BLaER1 treated with 17β-estradiol and CSF1 and Interleukin-3, amounts not matched to agents 10 nM and 100 nM (cell line): ENCODE data around the gene RRBP1.

ENCODE experiments used
- H3K27ac ChIP-seq, 11 experiments: shearing (Covaris generic); formaldehyde crosslinking; 2 replicates each; pipeline ENCODE4 v1.8.1; 2022
- H3K27me3 ChIP-seq, 11 experiments: shearing (Covaris generic); formaldehyde crosslinking; 2 replicates each; pipeline ENCODE4 v1.8.1; 2022
- H3K36me3 ChIP-seq, 11 experiments: shearing (Covaris generic); formaldehyde crosslinking; 2 replicates each; pipeline ENCODE4 v1.8.1; 2022
- H3K4me1 ChIP-seq, 10 experiments: shearing (Covaris generic); formaldehyde crosslinking; 2 replicates each; pipeline ENCODE4 v1.8.1; 2022
- H3K4me2 ChIP-seq, 11 experiments: shearing (Covaris generic); formaldehyde crosslinking; 2 replicates each; pipeline ENCODE4 v1.8.1; 2022
- H3K4me3 ChIP-seq, 10 experiments: shearing (Covaris generic); formaldehyde crosslinking; 2 replicates each; pipeline ENCODE4 v1.8.1; 2022
- H3K9ac ChIP-seq, 11 experiments: shearing (Covaris generic); formaldehyde crosslinking; 2 replicates each; pipeline ENCODE4 v1.8.1; 2022
- H3K9me3 ChIP-seq, 11 experiments: shearing (Covaris generic); formaldehyde crosslinking; replicated peaks in 1 of 11; 2 replicates each; pipeline ENCODE4 v1.8.1; 2022
- H4K20me1 ChIP-seq, 11 experiments: shearing (Covaris generic); formaldehyde crosslinking; 2 replicates each; pipeline ENCODE4 v1.8.1; 2022
- Cebpa-rat ChIP-seq, 11 experiments: shearing (Covaris generic); IDR thresholded peaks; 2 replicates each; pipeline ENCODE4 v1.8.1; 2022

RRBP1 gene

DNA sequence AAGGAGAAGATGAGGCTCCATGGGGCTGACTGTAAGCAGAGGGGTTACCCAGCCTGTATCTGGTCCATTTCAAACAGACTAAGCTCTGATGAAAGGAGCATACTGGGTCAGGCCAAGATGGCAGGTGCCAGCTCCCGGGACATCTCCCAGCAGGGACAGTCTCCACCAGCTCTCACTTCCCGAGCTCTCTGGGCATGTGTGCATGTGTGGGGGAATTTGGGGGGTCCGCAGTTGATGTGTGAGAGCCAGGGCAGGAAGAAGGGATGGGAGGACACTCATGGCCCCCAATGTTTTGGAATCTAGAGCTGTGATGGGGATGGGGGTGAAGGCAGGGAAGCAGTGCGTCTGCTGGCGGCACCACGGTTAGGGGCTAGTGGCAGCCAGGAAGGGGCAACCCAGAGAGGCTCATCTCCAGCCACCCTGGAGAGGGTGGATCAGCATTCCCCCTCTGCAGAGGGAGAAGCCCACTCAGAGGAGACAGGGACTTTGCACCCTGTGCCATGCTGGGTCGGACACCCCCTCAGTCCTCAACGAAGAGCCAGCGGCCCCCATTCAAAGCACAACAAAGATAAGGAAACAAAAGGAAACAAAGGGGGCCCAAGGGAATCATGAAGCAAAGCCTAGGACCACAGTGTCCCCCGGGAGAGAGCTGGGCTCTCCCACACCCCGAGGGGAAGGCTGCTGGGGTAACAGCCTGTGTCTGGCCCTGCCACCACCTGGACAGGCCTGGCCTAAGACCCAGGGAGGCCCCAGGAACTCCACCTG lies 59.8 kb downstream of the RRBP1 start:
- Histone ChIP-seq H3K27me3 (no peaks in the 10 kb centered on the region), H3K4me3 (peak overlapping the region in 1 of 10 experiments; percentile 39; a peak in 2 of 20 replicates), H3K9ac (peak overlapping the region in 8 of 11 experiments; percentile 20 to 56 (median 35); a peak in 12 of 22 replicates), H3K9me3 (no peaks in the 10 kb centered on the region), H3K4me2 (peak overlapping the region in 8 of 11 experiments; percentile 65 to 100 (median 86); a peak in 16 of 22 replicates), H3K27ac (peak overlapping the region in 6 of 11 experiments; percentile 9 to 58 (median 42); a peak in 9 of 22 replicates), H4K20me1 (peaks cover 6 to 100% (median 42%) of the 10 kb centered on the region in 11 experiments; a peak in 18 of 22 replicates), H3K36me3 (peaks cover 74 to 97% (median 95%) of the 10 kb centered on the region in 11 experiments), H3K4me1 (peaks cover 5 to 98% (median 75%) of the 10 kb centered on the region in 10 experiments)
- no peak for TF ChIP-seq Cebpa-rat (IDR thresholded peaks at IDR 0.05)

- Histone ChIP-seq H3K4me2 (peak overlapping the region in 6 of 11 experiments; percentile 85 to 100 (median 86); a peak in 12 of 22 replicates), H4K20me1 (peaks cover 6 to 100% (median 51%) of the 10 kb centered on the region in 11 experiments; a peak in 18 of 22 replicates), H3K9me3 (no peaks in the 10 kb centered on the region), H3K4me3 (no peak overlapping the region), H3K36me3 (peaks cover 65 to 97% (median 87%) of the 10 kb centered on the region in 11 experiments), H3K27me3 (peaks cover 0 to 2% (median 0%) of the 10 kb centered on the region in 11 experiments; a peak in 1 of 22 replicates), H3K9ac (peak overlapping the region in 1 of 11 experiments; percentile 27; a peak in 2 of 22 replicates), H3K27ac (no peak overlapping the region), H3K4me1 (peaks cover 14 to 100% (median 79%) of the 10 kb centered on the region in 10 experiments)
- no peak for TF ChIP-seq Cebpa-rat (IDR thresholded peaks at IDR 0.05)
Measured at GRCh38 chr20:17621229-17621968, 60.6 kb downstream of the RRBP1 start.

- H3K9ac ChIP-seq = no peak overlapping the region; a peak in 1 of 22 replicates
- H4K20me1 ChIP-seq = peaks cover 13 to 100% (median 59%) of the 10 kb centered on the region in 11 experiments; a peak in 18 of 22 replicates
- peak overlapping the region in 5 of 11 experiments; percentile 86 to 100 (median 87); a peak in 9 of 22 replicates for H3K4me2 ChIP-seq
- no peak overlapping the region for H3K27ac ChIP-seq
- H3K36me3 ChIP-seq = peaks cover 61 to 90% (median 80%) of the 10 kb centered on the region in 11 experiments
- H3K4me1 ChIP-seq = peaks cover 22 to 100% (median 85%) of the 10 kb centered on the region in 10 experiments
- no peak overlapping the region for H3K4me3 ChIP-seq
- no peak for TF ChIP-seq Cebpa-rat (IDR thresholded peaks at IDR 0.05)
- no peaks in the 10 kb centered on the region for H3K9me3 ChIP-seq
- H3K27me3 ChIP-seq = peaks cover 0 to 2% (median 0%) of the 10 kb centered on the region in 11 experiments; a peak in 1 of 22 replicates
Measured at GRCh38 chr20:17620371-17621228, 61.4 kb downstream of the RRBP1 start.

DNA sequence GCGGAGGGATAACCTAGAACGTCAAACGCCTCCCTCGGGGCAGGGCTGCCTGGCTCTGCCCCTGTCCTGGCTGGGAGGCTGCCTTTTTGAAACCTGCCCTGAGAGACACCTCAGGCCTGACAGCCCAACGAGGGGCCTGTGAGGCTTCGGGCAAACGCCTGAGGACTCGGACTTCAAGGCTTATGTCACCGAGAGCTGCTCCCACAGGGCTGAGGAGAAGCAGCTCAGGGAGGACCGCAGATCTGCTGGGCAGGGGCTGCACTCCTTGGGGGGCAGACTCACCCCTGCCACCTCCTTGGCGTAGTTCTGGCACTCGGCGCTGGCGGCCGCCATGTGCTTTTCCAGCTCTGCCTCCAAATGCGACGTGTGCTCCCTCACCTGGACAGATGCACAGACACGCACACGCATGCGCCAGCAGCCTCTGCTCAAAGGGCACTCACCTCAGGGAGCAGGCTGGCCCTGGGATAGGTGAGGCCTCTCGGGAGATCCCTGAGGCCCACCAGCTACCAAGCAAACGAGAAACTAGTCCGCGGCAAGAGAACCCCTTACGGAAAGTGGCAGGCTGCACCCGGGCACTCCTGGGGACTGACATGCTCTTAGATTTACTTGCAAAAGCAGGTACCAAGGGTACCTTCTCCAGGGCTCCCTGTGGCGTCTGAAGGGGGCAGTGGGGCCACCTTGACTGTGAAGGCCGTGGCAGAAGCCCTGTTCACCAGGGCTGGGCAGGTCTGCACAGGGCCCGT lies 62.5 kb downstream of the RRBP1 start:
- H3K4me2 ChIP-seq = peak overlapping the region in 4 of 11 experiments; percentile 19 to 100 (median 58); a peak in 7 of 22 replicates
- peaks cover 33 to 100% (median 87%) of the 10 kb centered on the region in 10 experiments for H3K4me1 ChIP-seq
- peaks cover 50 to 79% (median 69%) of the 10 kb centered on the region in 11 experiments for H3K36me3 ChIP-seq

DNA sequence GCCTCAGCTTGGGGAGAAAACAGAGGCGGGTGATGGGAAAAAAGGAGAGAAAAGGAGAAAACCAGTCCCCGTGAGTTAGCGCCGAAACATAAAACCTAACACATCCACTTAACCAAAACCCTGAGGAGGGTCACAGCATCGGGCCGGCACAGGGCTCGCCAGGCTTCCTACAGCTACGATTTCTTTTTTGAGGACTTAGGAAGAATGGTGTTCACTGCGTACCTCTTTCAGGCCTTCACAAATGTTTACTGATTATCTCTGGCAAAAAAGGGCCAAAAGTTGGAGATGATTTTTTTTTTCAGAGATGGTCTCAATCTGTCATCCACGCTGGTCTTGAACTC lies 63.4 kb downstream of the RRBP1 start:
- Histone ChIP-seq H3K4me1 (peaks cover 41 to 100% (median 87%) of the 10 kb centered on the region in 10 experiments), H3K9ac (peak overlapping the region in 3 of 11 experiments; percentile 22 to 80 (median 77); a peak in 2 of 22 replicates), H3K4me2 (peak overlapping the region in 5 of 11 experiments; percentile 96 to 100 (median 99); a peak in 9 of 22 replicates), H4K20me1 (peaks cover 15 to 100% (median 53%) of the 10 kb centered on the region in 11 experiments; a peak in 17 of 22 replicates), H3K4me3 (no peak overlapping the region), H3K9me3 (no peaks in the 10 kb centered on the region), H3K27me3 (peaks cover 0 to 2% (median 0%) of the 10 kb centered on the region in 11 experiments; a peak in 1 of 22 replicates), H3K36me3 (peaks cover 43 to 70% (median 60%) of the 10 kb centered on the region in 11 experiments), H3K27ac (no peak overlapping the region)
- TF ChIP-seq Cebpa-rat (IDR thresholded peaks at IDR 0.05) = no peak

More for the DNA sequence above, 62.5 kb downstream of the RRBP1 start:
- Histone ChIP-seq H3K27me3 (peaks cover 0 to 2% (median 0%) of the 10 kb centered on the region in 11 experiments; a peak in 1 of 22 replicates), H3K27ac (peak overlapping the region in 1 of 11 experiments; percentile 20; a peak in 1 of 22 replicates), H3K9ac (peak overlapping the region in 3 of 11 experiments; percentile 17 to 80 (median 77); a peak in 2 of 22 replicates), H4K20me1 (peaks cover 15 to 100% (median 54%) of the 10 kb centered on the region in 11 experiments; a peak in 18 of 22 replicates), H3K4me3 (no peak overlapping the region), H3K9me3 (no peaks in the 10 kb centered on the region)
- no peak for TF ChIP-seq Cebpa-rat (IDR thresholded peaks at IDR 0.05)

- Histone ChIP-seq H3K36me3 (peaks cover 37 to 64% (median 54%) of the 10 kb centered on the region in 11 experiments), H3K4me2 (peak overlapping the region in 10 of 11 experiments; percentile 85 to 100 (median 96); a peak in 17 of 22 replicates), H3K9ac (peak overlapping the region in 5 of 11 experiments; percentile 22 to 80 (median 77); a peak in 8 of 22 replicates)
Measured at GRCh38 chr20:17617868-17618672, 64.0 kb downstream of the RRBP1 start.

More at GRCh38 chr20:17617868-17618672, 64.0 kb downstream of the RRBP1 start:
- peaks cover 0 to 2% (median 0%) of the 10 kb centered on the region in 11 experiments; a peak in 1 of 22 replicates for H3K27me3 ChIP-seq
- H3K27ac ChIP-seq = peak overlapping the region in 3 of 11 experiments; percentile 24 to 85 (median 28); a peak in 3 of 22 replicates
- H3K9me3 ChIP-seq = no peaks in the 10 kb centered on the region
- H3K4me1 ChIP-seq = peaks cover 47 to 100% (median 87%) of the 10 kb centered on the region in 10 experiments
- H3K4me3 ChIP-seq = no peak overlapping the region; a peak in 1 of 20 replicates
- TF ChIP-seq Cebpa-rat (IDR thresholded peaks at IDR 0.05) = no peak
- peaks cover 15 to 99% (median 51%) of the 10 kb centered on the region in 11 experiments; a peak in 17 of 22 replicates for H4K20me1 ChIP-seq
